Gastroesophageal sphincter (tissue), 3 donors: Measurements from ENCODE around the gene CNOT11.

Source experiments
- CTCF ChIP-seq, 4 experiments: fragments of 200-600 bp in 2 of 4; fragments of 450-650 bp in 2 of 4; sonication (generic) in 1 of 4; IDR thresholded peaks; one replicate each; pipeline ENCODE4 v1.5.1; 2017 to 2019; ENCODE audit warnings: antibody characterized with exemption in 4 of 4, mild to moderate bottlenecking in 2 of 4, moderate library complexity in 2 of 4
- EP300 ChIP-seq: sonication (generic); formaldehyde crosslinking; IDR thresholded peaks from one replicate; pipeline ENCODE4 v1.6.1; 2017; ENCODE audit warnings: antibody characterized with exemption, mild to moderate bottlenecking
- POLR2A ChIP-seq, 2 donors: fragments of 450-650 bp; IDR thresholded peaks; one replicate each; pipeline ENCODE4 v1.6.1; 2017; ENCODE audit warnings: antibody characterized with exemption in 2 of 2, mild to moderate bottlenecking in 2 of 2, moderate library complexity in 1 of 2
- POLR2AphosphoS5 ChIP-seq: sonication (generic); formaldehyde crosslinking; IDR thresholded peaks from one replicate; pipeline ENCODE4 v1.6.1; 2017; ENCODE audit warnings: antibody characterized with exemption

- TF ChIP-seq CTCF (IDR thresholded peaks at IDR 0.05) (no peak), EP300 (no peak), POLR2A (IDR thresholded peaks at IDR 0.05) (no peak), POLR2AphosphoS5 (no peak)
Observed at GRCh38 chr2:101262142-101262541, 9.5 kb downstream of the CNOT11 start.
